ENCODE data around the gene ABO. TPM values are rescaled to one million over a fixed set of nuclear protein-coding genes. Genes with fewer than 3 reads are reported as not detected.

The ABO gene
- total and polyA plus RNA-seq, 10 of the 15 experiments (the other 5 are each of a cell fraction or from before 2014, with no cell fraction given): 0.10 TPM; not detected in 9

DNA sequence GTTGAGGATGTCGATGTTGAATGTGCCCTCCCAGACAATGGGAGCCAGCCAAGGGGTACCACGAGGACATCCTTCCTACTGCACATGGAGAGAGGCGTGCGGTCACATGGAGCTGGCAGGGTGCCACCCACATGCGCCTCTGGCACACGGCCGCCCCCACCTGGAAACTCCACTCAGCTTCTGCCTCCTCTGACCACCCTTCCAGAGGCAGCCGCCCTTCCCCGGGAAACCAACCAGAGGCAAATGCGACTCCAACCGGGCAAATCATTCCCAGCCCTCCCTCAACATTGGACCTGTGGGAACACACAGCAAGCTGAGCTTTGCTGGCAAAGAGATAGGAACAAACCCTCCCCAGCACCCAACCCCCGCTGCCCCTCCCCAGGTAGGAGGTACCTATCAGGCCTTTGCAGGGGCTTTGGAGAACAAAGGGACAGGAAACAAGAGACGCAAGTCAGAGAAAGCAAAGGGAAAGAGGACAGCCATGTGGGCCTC lies 17.5 kb downstream of the ABO start:
- ChIA-PET SMC1A (ENCODE audit: uncharacterized antibody, unreplicated experiment) (no interaction called here), POLR2A (no interaction called here), CTCF (no interaction called here), RAD21 (ENCODE audit: unreplicated experiment) (no interaction called here)
- BruUV-seq (replicated peaks): no TSS peak
- DNase-seq (ENCODE audit: low read depth, low spot score) (no peak), FAIRE-seq (no peak), ATAC-seq (no peak)
- Histone ChIP-seq H3K9me3 (replicated peaks; ENCODE audit: control insufficient read depth, insufficient read depth, low read length) (no peaks in the 10 kb centered on the region), H3K9ac (ENCODE audit: control insufficient read depth, insufficient read depth, low read length) (no peak overlapping the region), H3K4me1 (ENCODE audit: control insufficient read depth, insufficient read depth, low read length) (no peaks in the 10 kb centered on the region), H3K79me2 (ENCODE audit: control insufficient read depth, insufficient read depth, low read length) (no peaks in the 10 kb centered on the region), H3K4me3 (no peak overlapping the region), H3K27me3 (replicated peaks in 1 of 2; ENCODE audit: control insufficient read depth in 2 of 2, insufficient read depth in 2 of 2, low read length in 1 of 2) (peaks cover 0 to 2% of the 10 kb centered on the region in 2 experiments; a peak in 2 of 4 replicates), H3K36me3 (ENCODE audit: control insufficient read depth in 2 of 2, insufficient read depth in 2 of 2, low read length in 1 of 2) (no peaks in the 10 kb centered on the region), H2AFZ (ENCODE audit: control insufficient read depth, low read depth, low read length) (no peak overlapping the region), H4K20me1 (ENCODE audit: control insufficient read depth, insufficient read depth) (no peaks in the 10 kb centered on the region), H3K4me2 (ENCODE audit: control insufficient read depth, insufficient read depth) (no peak overlapping the region), H3K27ac (ENCODE audit: control insufficient read depth, insufficient read depth) (no peak overlapping the region)
- 46% methylated on average over 13 of the region's 13 CpGs for WGBS (ENCODE audit: insufficient coverage, insufficient replicate concordance, low lambda C conversion rate, missing lambda C conversion rate)
- in situ Hi-C loops (cut with MboI): no loop called here
- intact Hi-C loops (cut with micrococcal nuclease; ENCODE audit: unreplicated experiment): no loop called here
- TF ChIP-seq ZZZ3 (IDR thresholded peaks at IDR 0.05; ENCODE audit: control insufficient read depth, insufficient read length, low read depth): no peak
- TF ChIP-seq SIX5 (IDR thresholded peaks at IDR 0.05; ENCODE audit: low read depth, low read length, severe bottlenecking): no peak
- no peak for TF ChIP-seq HDGF (IDR thresholded peaks at IDR 0.05)
- TF ChIP-seq POLR2AphosphoS2 (IDR thresholded peaks at IDR 0.05; ENCODE audit: low read depth, low read length): no peak
- no peak for TF ChIP-seq SRF (IDR thresholded peaks at IDR 0.05; ENCODE audit: low read depth in 2 of 2, low read length in 2 of 2)
- no peak for TF ChIP-seq ZBTB40 (IDR thresholded peaks at IDR 0.05; ENCODE audit: borderline replicate concordance)
- TF ChIP-seq MXI1 (IDR thresholded peaks at IDR 0.05; ENCODE audit: low read depth, low read length): no peak
- TF ChIP-seq FOXM1 (IDR thresholded peaks at IDR 0.05; ENCODE audit: low read depth, low read length): no peak
- no peak for TF ChIP-seq YY1 (IDR thresholded peaks at IDR 0.05; ENCODE audit: low read depth, low read length)
- no peak for TF ChIP-seq RAD21 (IDR thresholded peaks at IDR 0.05; ENCODE audit: insufficient read depth, low read depth, low read length)

Data from GM12878 (cell line).